ENCODE results near the gene GMPR2.

GMPR2 gene

GRCh38 chr14:24286996-24287395, 54.3 kb downstream of the GMPR2 start:
- no peak overlapping the region for H3K4me3 ChIP-seq (ENCODE audit: low read depth, low read length)
- no peak for DNase-seq (ENCODE audit: low read depth)
- no peak for TF ChIP-seq CTCF (conservative IDR thresholded peaks at IDR 0.05; ENCODE audit: low read depth, low read length)

Data from choroid plexus epithelial cell (primary cell).